ENCODE measurements around the gene UGT1A7.

Gene UGT1A7

DNA sequence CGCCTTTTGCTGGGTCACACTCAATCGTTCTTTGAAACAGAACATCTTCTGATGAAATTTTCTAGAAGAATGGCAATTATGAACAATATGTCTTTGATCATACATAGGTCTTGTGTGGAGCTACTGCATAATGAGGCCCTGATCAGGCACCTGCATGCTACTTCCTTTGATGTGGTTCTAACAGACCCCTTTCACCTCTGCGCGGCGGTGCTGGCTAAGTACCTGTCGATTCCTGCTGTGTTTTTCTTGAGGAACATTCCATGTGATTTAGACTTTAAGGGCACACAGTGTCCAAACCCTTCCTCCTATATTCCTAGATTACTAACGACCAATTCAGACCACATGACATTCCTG, 31.5 kb downstream of the UGT1A7 start:
- Histone ChIP-seq H3K27ac (ENCODE audit: low read depth, low read length, poor library complexity, severe bottlenecking) (no peak overlapping the region), H3K9me2 (ENCODE audit: low read depth, low read length) (no peaks in the 10 kb centered on the region), H3K36me3 (ENCODE audit: insufficient read depth, low read length) (no peaks in the 10 kb centered on the region), H2AFZ (ENCODE audit: low read length) (no peak overlapping the region), H3K9ac (ENCODE audit: low read length) (no peak overlapping the region), H3K9me3 (ENCODE audit: low read length) (no peaks in the 10 kb centered on the region), H3K4me2 (ENCODE audit: low read length) (no peak overlapping the region), H3K4me1 (ENCODE audit: insufficient read depth, low read length, severe bottlenecking) (no peaks in the 10 kb centered on the region), H3K4me3 (ENCODE audit: low read depth, low read length, poor library complexity, severe bottlenecking) (no peak overlapping the region), H3F3A (ENCODE audit: insufficient read depth, low read length) (no peaks in the 10 kb centered on the region), H4K20me1 (ENCODE audit: insufficient read depth, low read length) (no peaks in the 10 kb centered on the region), H3K27me3 (ENCODE audit: insufficient read depth, low read length) (no peaks in the 10 kb centered on the region), H3K79me2 (ENCODE audit: insufficient read depth, low read length) (no peaks in the 10 kb centered on the region)
- no peak for TF ChIP-seq EZH2 (IDR thresholded peaks at IDR 0.05; ENCODE audit: borderline replicate concordance, low read length)
- TF ChIP-seq, protein P1, sequence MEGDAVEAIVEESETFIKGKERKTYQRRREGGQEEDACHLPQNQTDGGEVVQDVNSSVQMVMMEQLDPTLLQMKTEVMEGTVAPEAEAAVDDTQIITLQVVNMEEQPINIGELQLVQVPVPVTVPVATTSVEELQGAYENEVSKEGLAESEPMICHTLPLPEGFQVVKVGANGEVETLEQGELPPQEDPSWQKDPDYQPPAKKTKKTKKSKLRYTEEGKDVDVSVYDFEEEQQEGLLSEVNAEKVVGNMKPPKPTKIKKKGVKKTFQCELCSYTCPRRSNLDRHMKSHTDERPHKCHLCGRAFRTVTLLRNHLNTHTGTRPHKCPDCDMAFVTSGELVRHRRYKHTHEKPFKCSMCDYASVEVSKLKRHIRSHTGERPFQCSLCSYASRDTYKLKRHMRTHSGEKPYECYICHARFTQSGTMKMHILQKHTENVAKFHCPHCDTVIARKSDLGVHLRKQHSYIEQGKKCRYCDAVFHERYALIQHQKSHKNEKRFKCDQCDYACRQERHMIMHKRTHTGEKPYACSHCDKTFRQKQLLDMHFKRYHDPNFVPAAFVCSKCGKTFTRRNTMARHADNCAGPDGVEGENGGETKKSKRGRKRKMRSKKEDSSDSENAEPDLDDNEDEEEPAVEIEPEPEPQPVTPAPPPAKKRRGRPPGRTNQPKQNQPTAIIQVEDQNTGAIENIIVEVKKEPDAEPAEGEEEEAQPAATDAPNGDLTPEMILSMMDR (IDR thresholded peaks at IDR 0.05; ENCODE audit: low read length): no peak

DNA sequence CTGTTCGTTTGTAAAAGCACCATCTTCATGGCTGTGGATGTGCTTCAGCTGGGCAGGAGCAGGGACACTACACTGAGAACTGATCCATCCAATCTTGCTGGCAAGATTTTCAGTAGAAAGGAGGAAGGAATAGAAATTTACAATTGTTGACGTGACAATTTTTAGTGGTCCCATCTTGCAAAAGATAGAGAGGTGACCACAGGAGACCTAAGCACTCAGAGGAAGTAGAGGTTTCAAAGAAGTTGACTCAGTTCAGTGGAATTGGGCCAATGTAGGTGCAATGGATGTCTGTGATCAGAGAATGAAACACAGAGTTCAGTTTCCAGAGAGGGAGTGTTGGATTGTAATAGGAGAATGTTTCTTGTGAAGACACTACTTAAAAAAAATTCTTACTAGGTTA, 32.4 kb downstream of the UGT1A7 start:
- Histone ChIP-seq H4K20me1 (ENCODE audit: insufficient read depth, low read length) (no peaks in the 10 kb centered on the region), H3K9me3 (ENCODE audit: low read length) (no peaks in the 10 kb centered on the region)

GRCh38 chr2:233718552-233718951, 36.9 kb downstream of the UGT1A7 start, which contains the start of gene UGT1A4:
Gene UGT1A4 (plus strand): TSS chr2:233718736. CDS start chr2:233718821, 85 bp downstream.
- no peaks in the 10 kb centered on the region for H3K36me3 ChIP-seq (ENCODE audit: insufficient read depth, low read length)
- no peaks in the 10 kb centered on the region for H3K4me1 ChIP-seq (ENCODE audit: insufficient read depth, low read length, severe bottlenecking)
- TF ChIP-seq EZH2 (IDR thresholded peaks at IDR 0.05; ENCODE audit: borderline replicate concordance, low read length): no peak
- TF ChIP-seq, protein P1 (IDR thresholded peaks at IDR 0.05; ENCODE audit: low read length): no peak
- no peaks in the 10 kb centered on the region for H3K9me2 ChIP-seq (ENCODE audit: low read depth, low read length)
- H4K20me1 ChIP-seq (ENCODE audit: insufficient read depth, low read length): no peaks in the 10 kb centered on the region
- H3K9me3 ChIP-seq (ENCODE audit: low read length): no peaks in the 10 kb centered on the region
- H3K27ac ChIP-seq (ENCODE audit: low read depth, low read length, poor library complexity, severe bottlenecking): no peak within 1 kb of the TSS
- no peaks in the 10 kb centered on the region for H3K79me2 ChIP-seq (ENCODE audit: insufficient read depth, low read length)
- no peak within 1 kb of the TSS for H3K4me3 ChIP-seq (ENCODE audit: low read depth, low read length, poor library complexity, severe bottlenecking)
- no peak within 1 kb of the TSS for H3K9ac ChIP-seq (ENCODE audit: low read length)
- H3K27me3 ChIP-seq (ENCODE audit: insufficient read depth, low read length): no peaks in the 10 kb centered on the region; the same call in 1 of the 2 replicates
- no peak within 1 kb of the TSS for H2AFZ ChIP-seq (ENCODE audit: low read length)
- no peak within 1 kb of the TSS for H3K4me2 ChIP-seq (ENCODE audit: low read length)
- no peaks in the 10 kb centered on the region for H3F3A ChIP-seq (ENCODE audit: insufficient read depth, low read length)

More for the DNA sequence above, 32.4 kb downstream of the UGT1A7 start:
- Histone ChIP-seq H3K9me2 (ENCODE audit: low read depth, low read length) (no peaks in the 10 kb centered on the region), H3K27me3 (ENCODE audit: insufficient read depth, low read length) (no peaks in the 10 kb centered on the region), H3K36me3 (ENCODE audit: insufficient read depth, low read length) (no peaks in the 10 kb centered on the region), H3K4me3 (ENCODE audit: low read depth, low read length, poor library complexity, severe bottlenecking) (no peak overlapping the region), H2AFZ (ENCODE audit: low read length) (no peak overlapping the region), H3K79me2 (ENCODE audit: insufficient read depth, low read length) (no peaks in the 10 kb centered on the region), H3K4me2 (ENCODE audit: low read length) (no peak overlapping the region), H3K27ac (ENCODE audit: low read depth, low read length, poor library complexity, severe bottlenecking) (no peak overlapping the region), H3K9ac (ENCODE audit: low read length) (no peak overlapping the region), H3F3A (ENCODE audit: insufficient read depth, low read length) (no peaks in the 10 kb centered on the region), H3K4me1 (ENCODE audit: insufficient read depth, low read length, severe bottlenecking) (no peaks in the 10 kb centered on the region)
- TF ChIP-seq, protein P1 (IDR thresholded peaks at IDR 0.05; ENCODE audit: low read length): no peak
- no peak for TF ChIP-seq EZH2 (IDR thresholded peaks at IDR 0.05; ENCODE audit: borderline replicate concordance, low read length)
